Activated naive CD4-positive, alpha-beta T cell treated with Interleukin-2 at 50 U/mL for 16 hours (primary cell): Measurements from ENCODE around the gene CDH23.
"Not testable (repeated sequence)": the region's sequence is repeated elsewhere in the genome, so short reads cannot be mapped to it uniquely, and the experiment has no call there.

Experiments
- DNase-seq: peaks from one replicate; pipeline ENCODE4 v3.0.0-alpha.2; 2020

The CDH23 gene

GRCh38 chr10:71396711-71397295 is at the start of gene CDH23:
CDH23 (plus strand) TSS chr10:71396920; CDS start chr10:71439832, 42,912 bp downstream.
- peak; percentile 6 for DNase-seq

GRCh38 chr10:71347587-71348395 is 48.9 kb upstream of the CDH23 start:
- DNase-seq = no peak

GRCh38 chr10:71348850-71349249 is 47.9 kb upstream of the CDH23 start:
- DNase-seq = no peak

- no peak for DNase-seq
Observed at GRCh38 chr10:71349406-71349805, 47.3 kb upstream of the CDH23 start.

- no peak for DNase-seq
Observed at GRCh38 chr10:71351087-71351486, 45.6 kb upstream of the CDH23 start.

- no peak for DNase-seq
Observed at GRCh38 chr10:71351628-71352319, 44.9 kb upstream of the CDH23 start.

GRCh38 chr10:71353639-71354038 is 43.1 kb upstream of the CDH23 start:
- DNase-seq = no peak

- no peak for DNase-seq
Observed at GRCh38 chr10:71354776-71355175, 41.9 kb upstream of the CDH23 start.

GRCh38 chr10:71355886-71356285 is 40.8 kb upstream of the CDH23 start:
- DNase-seq = no peak

GRCh38 chr10:71357792-71358265 is 38.9 kb upstream of the CDH23 start:
- no peak for DNase-seq

GRCh38 chr10:71358277-71358676 is 38.4 kb upstream of the CDH23 start:
- DNase-seq = no peak

- not testable (repeated sequence) for DNase-seq
Observed at GRCh38 chr10:71358906-71359305, 37.8 kb upstream of the CDH23 start.

GRCh38 chr10:71359364-71360046 is 37.2 kb upstream of the CDH23 start:
- no peak for DNase-seq

- DNase-seq = no peak
Observed at GRCh38 chr10:71360735-71361134, 36.0 kb upstream of the CDH23 start.

- no peak for DNase-seq
Observed at GRCh38 chr10:71361581-71361980, 35.1 kb upstream of the CDH23 start.

- no peak for DNase-seq
Observed at GRCh38 chr10:71362141-71362540, 34.6 kb upstream of the CDH23 start.

- DNase-seq = no peak
Observed at GRCh38 chr10:71363936-71364335, 32.8 kb upstream of the CDH23 start.

- DNase-seq = no peak
Observed at GRCh38 chr10:71365366-71365765, 31.4 kb upstream of the CDH23 start.

- DNase-seq = no peak
Observed at GRCh38 chr10:71366690-71367089, 30.0 kb upstream of the CDH23 start.

GRCh38 chr10:71367271-71367670 is 29.4 kb upstream of the CDH23 start:
- DNase-seq = no peak

GRCh38 chr10:71368176-71368575 is 28.5 kb upstream of the CDH23 start:
- DNase-seq = no peak

- DNase-seq = no peak
Observed at GRCh38 chr10:71368643-71369042, 28.1 kb upstream of the CDH23 start.

- DNase-seq = no peak
Observed at GRCh38 chr10:71369602-71370001, 27.1 kb upstream of the CDH23 start.
